Spleen (tissue), 11 donors: ENCODE data around the gene AJAP1. TPM values are rescaled to one million over a fixed set of nuclear protein-coding genes. Genes with fewer than 3 reads are reported as not detected.

Source experiments
- DNase-seq: peaks from one replicate; pipeline ENCODE4 v3.0.0-alpha.2; 2020
- H3K27ac ChIP-seq, 8 donors: fragments of 200-600 bp; sonication (generic) in 7 of 8; 1 replicate in 4 of 8; 2 replicates in 4 of 8; pipeline versions ENCODE4 v1.5.0 to v1.8.0; 2016 to 2021; ENCODE audit warnings: inconsistent platforms in 4 of 8, mild to moderate bottlenecking in 4 of 8, moderate library complexity in 1 of 8
- H3K27me3 ChIP-seq, 7 donors: fragments of 200-600 bp; sonication (generic) in 6 of 7; replicated peaks in 1 of 7; 1 replicate in 4 of 7; 2 replicates in 3 of 7; pipeline versions ENCODE4 v1.5.0 to v1.8.0; 2016 to 2021; ENCODE audit warnings: inconsistent platforms in 3 of 7, mild to moderate bottlenecking in 1 of 7
- H3K36me3 ChIP-seq, 6 donors: fragments of 200-600 bp; sonication (generic) in 5 of 6; 1 replicate in 4 of 6; 2 replicates in 2 of 6; pipeline versions ENCODE4 v1.5.0 to v1.8.0; 2016 to 2021; ENCODE audit warnings: inconsistent platforms in 2 of 6
- H3K4me1 ChIP-seq, 6 donors: fragments of 200-600 bp; sonication (generic) in 5 of 6; 1 replicate in 3 of 6; 2 replicates in 3 of 6; pipeline versions ENCODE4 v1.5.0 to v1.8.0; 2016 to 2021; ENCODE audit warnings: inconsistent platforms in 3 of 6
- H3K4me3 ChIP-seq, 8 donors: fragments of 200-600 bp; sonication (generic) in 7 of 8; 1 replicate in 4 of 8; 2 replicates in 4 of 8; pipeline versions ENCODE4 v1.5.0 to v1.8.0; 2016 to 2021; ENCODE audit warnings: inconsistent platforms in 4 of 8, mild to moderate bottlenecking in 4 of 8, moderate library complexity in 2 of 8
- H3K9me3 ChIP-seq, 8 donors: fragments of 200-600 bp; sonication (generic) in 7 of 8; 1 replicate in 4 of 8; 2 replicates in 4 of 8; pipeline versions ENCODE4 v1.5.0 to v1.8.0; 2016 to 2021; ENCODE audit warnings: inconsistent platforms in 4 of 8
- CTCF ChIP-seq, 11 experiments: fragments of 200-600 bp in 7 of 11; fragments of 450-650 bp in 4 of 11; sonication (generic) in 4 of 11; IDR thresholded peaks in 8 of 11; conservative IDR thresholded peaks in 3 of 11; 1 replicate in 7 of 11; 2 replicates in 4 of 11; pipeline versions ENCODE4 v1.4.0 to v1.8.0; 2016 to 2021; ENCODE audit warnings: antibody characterized with exemption in 11 of 11, inconsistent platforms in 4 of 11, mild to moderate bottlenecking in 1 of 11
- POLR2A ChIP-seq, 3 donors: fragments of 450-650 bp; IDR thresholded peaks; one replicate each; pipeline ENCODE4 v1.5.1; 2017; ENCODE audit warnings: antibody characterized with exemption in 3 of 3, mild to moderate bottlenecking in 1 of 3
- POLR2AphosphoS5 ChIP-seq, 3 donors: sonication (generic); formaldehyde crosslinking; IDR thresholded peaks; one replicate each; pipeline ENCODE4 v1.5.1; 2017; ENCODE audit warnings: antibody characterized with exemption in 3 of 3
- WGBS, 5 donors: extraction: QIAGEN DNeasy Blood & Tissue Kit in 3 of 5; methylation state at CpG; one replicate each; pipeline versions ENCODE4 v1.1.5 to v1.1.7; 2013 to 2018; 5-methylcytosine and 5-hydroxymethylcytosine counted together
- intact Hi-C: fragments of 100-400 bp; cut with DNase I; formaldehyde crosslinking; loops from one replicate; pipeline ENCODE4 v1.15.0; 2023; ENCODE audit warnings: low total_unique reads
- polyA plus RNA-seq, 3 donors: library from polyadenylated mRNA; stranded (reverse); fragments of 200-250 nt; gene quantifications; one replicate each; pipeline ENCODE4 v1.2.1, GENCODE V29; 2013
- total RNA-seq, 7 donors: library from RNA; depleted of rRNA in 3 of 7; stranded (reverse); fragments of >200 nt in 3 of 7; fragmentation: NEBNext Ultra II Directional in 4 of 7; extraction: Animal tissue kit (Norgen Biotek cat#: 25700) in 4 of 7; gene quantifications; one replicate each; pipeline versions ENCODE4 v1.1.0 to v1.2.1, GENCODE V29; 2016 to 2021
- donor health status: healthy with polysubstance abuse.
- donor health status: DM: no; HTN: no; CAD: no; lungs with moderate emphysema.
- donor health status: DM: no; HTN: no; CAD: no.
- donor health status: Bipolar disorder and iron deficiency.
- donor health status: healthy.
- donor health status: DM: no; HTN: no; CAD: no.
- donor health status: DM: yes; HTN: yes; CAD: no.

AJAP1 gene
- total and polyA plus RNA-seq, 10 donors: 0.04 to 13.3 (median 2.4) TPM

GRCh38 chr1:4658643-4659628 lies 4.5 kb downstream of the AJAP1 start:
- no peak overlapping the region for H3K27ac ChIP-seq
- H3K4me3 ChIP-seq: no peak overlapping the region
- peaks cover 0 to 21% (median 8%) of the 10 kb centered on the region in 6 donors for H3K4me1 ChIP-seq
- no peak for DNase-seq
- no peaks in the 10 kb centered on the region for H3K36me3 ChIP-seq
- WGBS, 5 donors: 25 to 36% (median 30%) methylated on average over 8 to 16 of the region's 16 CpGs
- no peaks in the 10 kb centered on the region for H3K9me3 ChIP-seq
- peaks cover 0 to 93% (median 46%) of the 10 kb centered on the region in 7 donors for H3K27me3 ChIP-seq
- intact Hi-C loops: no loop called here
- no peak for TF ChIP-seq POLR2A (IDR thresholded peaks at IDR 0.05)

GRCh38 chr1:4660917-4661594 lies 6.6 kb downstream of the AJAP1 start:
- peaks cover 0 to 93% (median 28%) of the 10 kb centered on the region in 7 donors for H3K27me3 ChIP-seq
- no peak overlapping the region for H3K4me3 ChIP-seq
- intact Hi-C loops: no loop called here
- WGBS, 5 donors: 67 to 81% (median 69%) methylated on average over 4 of the region's 4 CpGs
- H3K27ac ChIP-seq: no peak overlapping the region
- no peak for DNase-seq
- TF ChIP-seq POLR2AphosphoS5 (IDR thresholded peaks at IDR 0.05): no peak
- TF ChIP-seq CTCF (IDR thresholded peaks at IDR 0.05 in 8 of 11, conservative IDR thresholded peaks at IDR 0.05 in 3 of 11): no peak
- no peaks in the 10 kb centered on the region for H3K9me3 ChIP-seq
- H3K4me1 ChIP-seq: peaks cover 0 to 6% (median 0%) of the 10 kb centered on the region in 6 donors
- H3K36me3 ChIP-seq: no peaks in the 10 kb centered on the region

GRCh38 chr1:4661595-4661917 lies 7.1 kb downstream of the AJAP1 start:
- WGBS, 5 donors: 56 to 71% (median 68%) methylated on average over 2 of the region's 2 CpGs
- no peak for TF ChIP-seq POLR2AphosphoS5 (IDR thresholded peaks at IDR 0.05)
- TF ChIP-seq POLR2A (IDR thresholded peaks at IDR 0.05): no peak
- no peak for TF ChIP-seq CTCF (IDR thresholded peaks at IDR 0.05 in 8 of 11, conservative IDR thresholded peaks at IDR 0.05 in 3 of 11)

GRCh38 chr1:4662168-4662567 lies 7.8 kb downstream of the AJAP1 start:
- no peaks in the 10 kb centered on the region for H3K9me3 ChIP-seq
- no peak overlapping the region for H3K4me3 ChIP-seq
- intact Hi-C loops: no loop called here
- 80 to 88% (median 86%) methylated on average over 13 of the region's 13 CpGs for WGBS, 5 donors
- no peaks in the 10 kb centered on the region for H3K4me1 ChIP-seq
- DNase-seq: no peak
- H3K36me3 ChIP-seq: no peaks in the 10 kb centered on the region
- H3K27ac ChIP-seq: no peak overlapping the region
- TF ChIP-seq POLR2A (IDR thresholded peaks at IDR 0.05) (no peak), POLR2AphosphoS5 (IDR thresholded peaks at IDR 0.05) (no peak), CTCF (IDR thresholded peaks at IDR 0.05 in 8 of 11, conservative IDR thresholded peaks at IDR 0.05 in 3 of 11) (no peak)
- H3K27me3 ChIP-seq: peaks cover 0 to 83% (median 18%) of the 10 kb centered on the region in 7 donors

More at GRCh38 chr1:4661595-4661917, 7.1 kb downstream of the AJAP1 start:
- Histone ChIP-seq H3K27me3 (peaks cover 0 to 89% (median 23%) of the 10 kb centered on the region in 7 donors), H3K4me1 (peaks cover 0 to under 1% (median 0%) of the 10 kb centered on the region in 6 donors), H3K9me3 (no peaks in the 10 kb centered on the region), H3K27ac (no peak overlapping the region), H3K36me3 (no peaks in the 10 kb centered on the region), H3K4me3 (no peak overlapping the region)
- intact Hi-C loops: no loop called here
- no peak for DNase-seq
